Left ventricle myocardium inferior (tissue), 1 donor: ENCODE measurements around the gene GFER. TPM values are rescaled to one million over a fixed set of nuclear protein-coding genes. Genes with fewer than 3 reads are reported as not detected.
A peak's percentile ranks its signal among the peaks of the same experiment; 100 is the strongest.

Source experiments
- DNase-seq: peaks from one replicate; pipeline ENCODE4 v3.0.0-alpha.2; 2020
- H3K27ac ChIP-seq: fragments of 200-600 bp; replicated peaks from 2 replicates; pipeline ENCODE4 v1.8.0; 2021
- H3K27me3 ChIP-seq: fragments of 200-600 bp; 2 replicates; pipeline ENCODE4 v1.8.0; 2021; ENCODE audit warnings: low read depth
- H3K36me3 ChIP-seq: fragments of 200-600 bp; 2 replicates; pipeline ENCODE4 v1.8.0; 2021
- H3K4me1 ChIP-seq: fragments of 200-600 bp; 2 replicates; pipeline ENCODE4 v1.8.0; 2021
- H3K4me3 ChIP-seq: fragments of 200-600 bp; 2 replicates; pipeline ENCODE4 v1.8.0; 2021; ENCODE audit warnings: mild to moderate bottlenecking, moderate library complexity
- H3K9me3 ChIP-seq: fragments of 200-600 bp; replicated peaks from 2 replicates; pipeline ENCODE4 v1.8.0; 2021
- CTCF ChIP-seq: fragments of 200-600 bp; IDR thresholded peaks from 2 replicates; pipeline ENCODE4 v1.8.0; 2021; ENCODE audit warnings: antibody characterized with exemption, mild to moderate bottlenecking, borderline replicate concordance
- intact Hi-C: fragments of 100-400 bp; cut with micrococcal nuclease; formaldehyde crosslinking; loops from one replicate; pipeline ENCODE4 v1.11.0; 2022
- total RNA-seq: library from RNA; stranded (reverse); fragmentation: NEBNext Ultra II Directional; extraction: Animal tissue kit (Norgen Biotek cat#: 25700); gene quantifications from one replicate; pipeline ENCODE4 v1.2.1, GENCODE V29; 2021
- donor health status: DM: no; HTN: yes; CAD: no; lungs with severe emphysema.

The GFER gene
- total RNA-seq, 1 donor from 2014 or later = 23.3 TPM

- DNase-seq = no peak
- intact Hi-C loops = no loop called here
- H3K9me3 ChIP-seq = no peaks in the 10 kb centered on the region
- H3K27me3 ChIP-seq = peaks cover 58% of the 10 kb centered on the region
- peak overlapping the region; percentile 88 for H3K27ac ChIP-seq
- H3K4me3 ChIP-seq = peak overlapping the region; percentile 88
- TF ChIP-seq CTCF = no peak
- H3K4me1 ChIP-seq = peaks cover 45% of the 10 kb centered on the region
- H3K36me3 ChIP-seq = peaks cover 21% of the 10 kb centered on the region
These were observed 593 bp downstream of the GFER start for GRCh38 chr16:1984347-1985225.

- intact Hi-C loops = no loop called here
- no peaks in the 10 kb centered on the region for H3K9me3 ChIP-seq
- DNase-seq = no peak
- peaks cover 21% of the 10 kb centered on the region for H3K36me3 ChIP-seq
- H3K27ac ChIP-seq = no peak overlapping the region
- H3K4me1 ChIP-seq = peaks cover 43% of the 10 kb centered on the region
- H3K4me3 ChIP-seq = peak overlapping the region; percentile 88
- H3K27me3 ChIP-seq = peaks cover 58% of the 10 kb centered on the region
- no peak for TF ChIP-seq CTCF
These were observed 1.6 kb downstream of the GFER start for GRCh38 chr16:1985466-1986150.

- no peaks in the 10 kb centered on the region for H3K9me3 ChIP-seq
- no peak overlapping the region for H3K4me3 ChIP-seq
- peaks cover 21% of the 10 kb centered on the region for H3K36me3 ChIP-seq
- H3K27me3 ChIP-seq = peaks cover 55% of the 10 kb centered on the region
- H3K27ac ChIP-seq = no peak overlapping the region
- DNase-seq = no peak
- no peak for TF ChIP-seq CTCF
- intact Hi-C loops = no loop called here
- H3K4me1 ChIP-seq = peaks cover 55% of the 10 kb centered on the region
These were observed 3.2 kb downstream of the GFER start for GRCh38 chr16:1987198-1987597.

GRCh38 chr16:1989209-1990100 lies 5.5 kb downstream of the GFER start, which contains the start of gene SYNGR3:
Gene SYNGR3 (plus strand): TSS chr16:1989970. CDS start chr16:1990103, 133 bp downstream.
- no peak for DNase-seq
- intact Hi-C loops = no loop called here
- peak within 1 kb of the TSS; percentile 66 for H3K4me3 ChIP-seq
- peaks cover 21% of the 10 kb centered on the region for H3K36me3 ChIP-seq
- no peak for TF ChIP-seq CTCF
- H3K9me3 ChIP-seq = peaks cover 4% of the 10 kb centered on the region
- no peak within 1 kb of the TSS for H3K27ac ChIP-seq
- peaks cover 46% of the 10 kb centered on the region for H3K4me1 ChIP-seq
- H3K27me3 ChIP-seq = peaks cover 47% of the 10 kb centered on the region

- Histone ChIP-seq H3K4me1 (peaks cover 41% of the 10 kb centered on the region), H3K4me3 (peak overlapping the region; percentile 66), H3K27ac (no peak overlapping the region), H3K9me3 (peaks cover 4% of the 10 kb centered on the region), H3K36me3 (peaks cover 21% of the 10 kb centered on the region), H3K27me3 (peaks cover 47% of the 10 kb centered on the region)
- intact Hi-C loops = no loop called here
- TF ChIP-seq CTCF = no peak
- DNase-seq = no peak
These were observed 6.0 kb downstream of the GFER start for GRCh38 chr16:1990101-1990350.
